ENCODE results near the gene POLA1.

Gene POLA1

GRCh38 chrX:24982306-24982965 lies 288.7 kb downstream of the POLA1 start:
- DNase-seq, result no peak

GRCh38 chrX:24983931-24984330 lies 290.2 kb downstream of the POLA1 start:
- DNase-seq, result no peak

GRCh38 chrX:24985120-24985519 lies 291.4 kb downstream of the POLA1 start:
- DNase-seq, result no peak

GRCh38 chrX:24987731-24988130 lies 294.0 kb downstream of the POLA1 start:
- no peak for DNase-seq

- DNase-seq, result no peak
These were observed 294.6 kb downstream of the POLA1 start for GRCh38 chrX:24988314-24988713.

GRCh38 chrX:24990535-24990934 lies 296.8 kb downstream of the POLA1 start:
- DNase-seq, result no peak

GRCh38 chrX:24993879-24994278 lies 300.2 kb downstream of the POLA1 start:
- DNase-seq, result no peak

GRCh38 chrX:24996096-24996709 lies 302.5 kb downstream of the POLA1 start:
- DNase-seq, result no peak

GRCh38 chrX:24999511-24999910 lies 305.8 kb downstream of the POLA1 start:
- no peak for DNase-seq

GRCh38 chrX:25001808-25002660 lies 308.3 kb downstream of the POLA1 start:
- DNase-seq, result no peak

- DNase-seq, result no peak
These were observed 308.9 kb downstream of the POLA1 start for GRCh38 chrX:25002661-25003020.

GRCh38 chrX:25003066-25003849 lies 309.5 kb downstream of the POLA1 start:
- no peak for DNase-seq

GRCh38 chrX:25004040-25004439 lies 310.3 kb downstream of the POLA1 start:
- DNase-seq, result no peak

- no peak for DNase-seq
These were observed 310.8 kb downstream of the POLA1 start for GRCh38 chrX:25004485-25005032.

- DNase-seq, result no peak
These were observed 311.3 kb downstream of the POLA1 start for GRCh38 chrX:25005034-25005381.

- no peak for DNase-seq
These were observed 311.9 kb downstream of the POLA1 start for GRCh38 chrX:25005382-25006185.

- DNase-seq, result no peak
These were observed 312.9 kb downstream of the POLA1 start for GRCh38 chrX:25006586-25007058.

GRCh38 chrX:25007059-25008053 lies 313.6 kb downstream of the POLA1 start:
- DNase-seq, result no peak

GRCh38 chrX:25009407-25009806 lies 315.7 kb downstream of the POLA1 start:
- no peak for DNase-seq

- DNase-seq, result no peak
These were observed 317.3 kb downstream of the POLA1 start for GRCh38 chrX:25010784-25011588.

Measured in activated gamma-delta T cell treated with Interleukin-2 at 50 U/mL for 16 hours (primary cell).